ACC112 (cell line): ENCODE results near the gene DNAH17.

Source experiments
- H2AFZ ChIP-seq: fragments of 200-600 bp; sonication (generic); one replicate; pipeline ENCODE4 v1.6.0; 2017; ENCODE audit warnings: antibody characterized with exemption, low read length; ENCODE audit not compliant: unreplicated experiment
- H3K27ac ChIP-seq: fragments of 200-600 bp; sonication (generic); 2 replicates; pipeline ENCODE4 v1.5.1; 2014; ENCODE audit warnings: low read depth, mild to moderate bottlenecking, antibody characterized with exemption, low read length, moderate library complexity
- H3K27me3 ChIP-seq: fragments of 200-600 bp; sonication (generic); 2 replicates; pipeline ENCODE4 v1.6.1; 2014; ENCODE audit warnings: mild to moderate bottlenecking, antibody characterized with exemption, low read length, moderate library complexity, mixed read lengths; ENCODE audit not compliant: insufficient read depth
- H3K36me3 ChIP-seq: fragments of 200-600 bp; sonication (generic); 2 replicates; pipeline ENCODE4 v1.6.1; 2016; ENCODE audit warnings: mild to moderate bottlenecking, antibody characterized with exemption, low read length, moderate library complexity, mixed read lengths; ENCODE audit not compliant: insufficient read depth
- H3K4me1 ChIP-seq: fragments of 200-600 bp; sonication (generic); one replicate; pipeline ENCODE4 v1.6.1; 2016; ENCODE audit warnings: low read length, mixed read lengths; ENCODE audit not compliant: insufficient read depth, unreplicated experiment, control insufficient read depth
- H3K4me3 ChIP-seq: fragments of 200-600 bp; sonication (generic); 2 replicates; pipeline ENCODE4 v1.5.1; 2014; ENCODE audit warnings: mild to moderate bottlenecking, low read depth, low read length
- H3K79me2 ChIP-seq: fragments of 200-600 bp; sonication (generic); one replicate; pipeline ENCODE4 v1.6.0; 2016; ENCODE audit warnings: low read length; ENCODE audit not compliant: control insufficient read depth, unreplicated experiment, insufficient read depth

The DNAH17 gene

DNA sequence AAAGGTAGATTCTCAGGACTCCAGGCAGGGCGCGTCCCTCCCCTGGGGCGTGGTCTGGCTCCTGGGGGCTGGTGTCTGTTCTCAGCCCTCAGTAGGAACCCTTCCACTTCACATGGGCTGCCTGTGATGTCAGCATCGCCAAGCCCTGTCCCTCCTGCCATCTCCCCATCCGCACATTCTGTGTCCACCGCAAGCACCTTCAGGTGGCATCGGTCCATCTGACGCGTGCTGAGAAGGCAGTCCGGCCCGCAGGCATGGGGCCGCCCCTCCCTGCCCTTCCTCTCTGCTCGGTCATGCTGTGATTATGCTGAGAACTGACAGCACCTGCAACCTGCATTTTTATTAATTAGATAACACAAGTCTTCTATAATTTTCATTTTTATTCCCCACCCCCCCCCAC lies 12.7 kb upstream of the DNAH17 start:
- peaks cover 10% of the 10 kb centered on the region for H3K4me1 ChIP-seq
- no peak overlapping the region for H3K4me3 ChIP-seq
- no peak overlapping the region for H2AFZ ChIP-seq
- H3K79me2 ChIP-seq, result no peaks in the 10 kb centered on the region
- no peak overlapping the region for H3K27ac ChIP-seq
- no peaks in the 10 kb centered on the region; the same call in 1 of the 2 replicates for H3K27me3 ChIP-seq
- H3K36me3 ChIP-seq, result no peaks in the 10 kb centered on the region

DNA sequence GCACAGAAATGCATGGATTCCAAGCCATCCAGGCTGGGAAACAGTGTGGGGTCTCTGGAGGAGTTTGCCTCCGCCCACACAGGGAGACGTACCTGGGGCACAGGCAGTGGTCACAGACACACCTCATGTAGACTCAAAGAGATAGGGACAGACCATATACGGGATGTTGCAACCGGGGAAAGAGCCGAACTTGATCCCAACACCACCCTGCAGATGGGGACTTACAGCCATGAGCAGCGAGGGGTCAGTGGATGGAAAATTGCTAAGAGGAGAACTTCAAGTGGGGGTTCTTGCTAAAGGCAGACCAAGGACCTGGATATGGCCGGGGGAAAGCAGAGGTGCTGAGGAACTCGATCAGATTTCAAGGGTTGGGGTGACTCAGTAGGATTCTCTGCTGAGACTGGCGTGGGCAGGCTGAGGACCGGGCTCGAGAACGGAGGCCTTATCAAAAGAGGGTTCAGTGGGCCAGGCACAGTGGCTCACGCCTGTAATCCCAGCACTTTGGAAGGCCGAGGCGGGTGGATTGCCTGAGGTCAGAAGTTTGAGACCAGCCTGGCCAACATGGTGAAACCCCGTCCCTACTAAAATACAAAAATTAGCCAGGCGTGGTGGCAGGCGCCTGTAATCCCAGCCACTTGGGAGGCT lies 12.0 kb upstream of the DNAH17 start:
- H3K4me3 ChIP-seq, result no peak overlapping the region
- H3K27ac ChIP-seq, result no peak overlapping the region
- no peaks in the 10 kb centered on the region for H3K79me2 ChIP-seq
- H2AFZ ChIP-seq, result no peak overlapping the region
- no peaks in the 10 kb centered on the region; the same call in 1 of the 2 replicates for H3K27me3 ChIP-seq
- H3K36me3 ChIP-seq, result no peaks in the 10 kb centered on the region
- peaks cover 10% of the 10 kb centered on the region for H3K4me1 ChIP-seq

DNA sequence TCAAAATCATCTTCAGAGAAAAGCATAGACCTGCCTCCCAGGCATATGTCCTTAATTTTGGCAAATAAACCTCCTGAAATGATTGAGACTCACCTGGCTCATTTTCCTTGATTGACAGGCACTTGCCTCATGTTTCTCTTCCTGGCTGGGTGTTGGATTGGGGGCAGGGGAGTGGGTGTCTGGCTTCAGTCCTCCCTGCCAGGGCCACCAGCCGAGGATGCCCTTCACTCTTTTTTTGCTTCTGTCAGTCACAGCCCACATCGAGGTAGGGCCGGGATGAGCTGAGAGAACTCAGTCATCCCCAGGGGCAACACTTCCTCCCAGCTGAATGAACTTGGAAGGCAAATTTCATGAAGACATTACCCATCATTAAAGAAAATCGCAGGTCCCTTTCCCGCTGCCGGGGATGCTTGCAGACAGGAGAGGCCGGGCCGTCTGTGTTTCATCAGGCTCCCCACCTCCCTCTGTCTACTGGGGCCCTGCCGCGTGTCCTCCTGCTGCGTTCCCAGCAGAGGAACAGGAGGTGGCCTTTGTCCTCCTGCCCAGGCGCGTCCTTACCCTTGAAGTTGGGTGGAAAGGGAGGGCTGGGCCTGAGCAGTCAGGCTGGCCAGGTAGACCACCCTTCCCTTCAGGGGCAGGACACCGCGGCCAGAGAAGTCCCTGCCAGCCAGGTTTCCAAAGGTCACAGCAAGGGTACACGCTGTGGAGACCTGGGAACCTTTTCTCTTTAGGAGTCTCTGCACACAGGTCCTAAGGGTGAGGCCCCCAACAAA lies 11.2 kb upstream of the DNAH17 start:
- Histone ChIP-seq H3K36me3 (no peaks in the 10 kb centered on the region), H2AFZ (no peak overlapping the region), H3K4me3 (no peak overlapping the region), H3K27me3 (no peaks in the 10 kb centered on the region; the same call in 1 of the 2 replicates), H3K4me1 (peaks cover 10% of the 10 kb centered on the region), H3K27ac (no peak overlapping the region), H3K79me2 (no peaks in the 10 kb centered on the region)

DNA sequence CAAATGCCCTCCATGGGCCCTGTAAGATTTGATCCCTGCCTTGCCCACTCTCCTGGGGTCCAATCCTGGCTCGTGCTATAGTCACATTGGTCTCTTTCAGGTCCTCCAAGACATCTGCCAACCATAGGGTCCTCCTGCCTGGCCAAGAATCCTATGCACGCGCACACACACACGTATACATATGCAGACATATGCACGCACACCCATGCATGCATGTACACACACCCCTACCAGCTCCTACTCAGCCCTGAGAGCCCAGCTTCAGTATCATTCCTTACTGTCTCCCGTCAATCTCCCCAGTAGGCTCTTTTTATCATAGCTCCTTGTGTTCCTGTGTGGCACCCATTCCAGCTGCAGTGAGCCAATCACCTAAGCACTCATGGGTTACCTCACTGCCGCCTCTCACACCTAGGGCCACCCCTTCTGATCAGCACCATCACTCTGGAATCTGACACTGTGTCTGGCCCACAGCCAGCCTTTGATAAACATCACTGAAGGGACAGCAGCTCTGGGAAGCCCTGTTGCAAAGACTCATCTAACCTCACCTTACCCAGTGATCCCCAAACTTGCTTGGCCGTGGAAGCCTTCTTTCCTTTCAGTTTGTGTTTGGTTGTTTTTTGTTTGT lies 7.9 kb upstream of the DNAH17 start:
- Histone ChIP-seq H3K4me3 (no peak overlapping the region), H3K36me3 (no peaks in the 10 kb centered on the region), H3K27me3 (no peaks in the 10 kb centered on the region; the same call in 1 of the 2 replicates), H3K79me2 (no peaks in the 10 kb centered on the region), H3K27ac (no peak overlapping the region), H2AFZ (no peak overlapping the region), H3K4me1 (no peaks in the 10 kb centered on the region)

DNA sequence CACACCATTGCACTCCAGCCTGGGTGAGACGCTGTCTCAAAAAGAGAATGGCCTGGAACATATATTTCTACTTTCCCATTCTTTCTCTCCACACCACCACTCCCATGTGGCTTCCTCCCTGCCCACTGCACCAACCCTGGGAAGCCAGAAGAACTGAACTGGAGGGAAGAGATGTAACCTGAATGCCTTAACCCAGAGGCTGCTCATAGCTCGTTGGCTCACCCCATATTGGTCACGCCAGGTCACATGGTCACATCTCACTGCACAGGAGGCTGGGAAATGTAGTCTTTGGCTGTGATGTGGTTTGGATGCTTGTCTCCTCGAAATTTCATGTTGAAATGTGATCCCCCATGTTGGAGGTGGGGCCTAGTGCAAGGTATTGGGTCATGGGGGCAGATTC lies 5.9 kb upstream of the DNAH17 start:
- no peaks in the 10 kb centered on the region for H3K4me1 ChIP-seq
- no peaks in the 10 kb centered on the region; the same call in 1 of the 2 replicates for H3K27me3 ChIP-seq
- H2AFZ ChIP-seq, result no peak overlapping the region
- no peaks in the 10 kb centered on the region for H3K36me3 ChIP-seq
- H3K79me2 ChIP-seq, result no peaks in the 10 kb centered on the region
- no peak overlapping the region for H3K27ac ChIP-seq
- H3K4me3 ChIP-seq, result no peak overlapping the region

DNA sequence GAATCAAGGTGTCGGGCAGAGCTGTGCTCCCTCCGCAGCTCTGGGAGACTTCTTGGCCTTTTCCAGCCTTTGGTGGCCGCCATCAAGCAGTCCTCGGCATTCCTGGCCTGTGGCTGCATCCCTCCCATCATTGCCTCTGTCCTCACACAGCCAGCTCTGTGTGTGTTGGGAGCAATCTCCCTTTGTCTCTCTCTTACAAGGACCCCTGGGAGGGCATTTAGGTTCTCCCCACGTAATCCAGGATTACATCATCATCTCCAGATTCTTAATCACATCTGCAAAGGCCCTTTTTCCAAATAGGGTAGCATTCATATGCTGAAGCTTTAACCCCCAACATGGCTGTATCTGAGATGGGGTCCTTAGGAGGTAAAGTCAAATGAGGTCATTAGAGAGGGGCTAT lies 4.1 kb upstream of the DNAH17 start:
- no peaks in the 10 kb centered on the region; the same call in 1 of the 2 replicates for H3K27me3 ChIP-seq
- H3K79me2 ChIP-seq, result no peaks in the 10 kb centered on the region
- no peak overlapping the region for H3K27ac ChIP-seq
- H3K4me1 ChIP-seq, result no peaks in the 10 kb centered on the region
- H3K36me3 ChIP-seq, result no peaks in the 10 kb centered on the region
- no peak overlapping the region for H2AFZ ChIP-seq
- no peak overlapping the region for H3K4me3 ChIP-seq

DNA sequence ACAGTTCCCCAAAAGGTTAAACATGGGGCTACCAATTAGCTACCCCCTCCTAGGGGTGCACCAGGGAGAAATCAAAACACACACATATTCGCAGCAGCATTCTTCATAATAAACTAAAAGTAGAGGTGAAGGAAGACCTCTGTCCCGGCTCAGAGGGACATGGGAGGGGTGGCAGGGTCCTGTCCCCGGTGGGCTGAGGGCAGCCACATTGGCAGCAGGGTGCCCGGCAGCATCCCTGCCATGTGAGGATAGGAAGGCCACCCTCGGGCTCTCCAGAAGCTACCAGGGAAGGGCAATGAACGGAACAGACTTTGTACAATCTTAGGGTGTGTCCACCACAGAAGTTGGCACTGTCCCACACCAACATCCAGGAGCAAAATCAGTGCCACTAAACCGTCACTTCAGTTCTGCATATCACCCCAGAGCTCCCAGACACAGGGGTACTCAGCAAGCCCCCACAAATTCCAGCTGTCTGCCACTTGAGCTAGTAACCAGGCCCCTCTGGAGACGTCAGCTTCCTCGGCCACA lies 3.1 kb upstream of the DNAH17 start:
- Histone ChIP-seq H3K27ac (no peak overlapping the region), H3K4me3 (no peak overlapping the region), H2AFZ (no peak overlapping the region), H3K79me2 (no peaks in the 10 kb centered on the region), H3K27me3 (no peaks in the 10 kb centered on the region), H3K36me3 (no peaks in the 10 kb centered on the region), H3K4me1 (no peaks in the 10 kb centered on the region)

DNA sequence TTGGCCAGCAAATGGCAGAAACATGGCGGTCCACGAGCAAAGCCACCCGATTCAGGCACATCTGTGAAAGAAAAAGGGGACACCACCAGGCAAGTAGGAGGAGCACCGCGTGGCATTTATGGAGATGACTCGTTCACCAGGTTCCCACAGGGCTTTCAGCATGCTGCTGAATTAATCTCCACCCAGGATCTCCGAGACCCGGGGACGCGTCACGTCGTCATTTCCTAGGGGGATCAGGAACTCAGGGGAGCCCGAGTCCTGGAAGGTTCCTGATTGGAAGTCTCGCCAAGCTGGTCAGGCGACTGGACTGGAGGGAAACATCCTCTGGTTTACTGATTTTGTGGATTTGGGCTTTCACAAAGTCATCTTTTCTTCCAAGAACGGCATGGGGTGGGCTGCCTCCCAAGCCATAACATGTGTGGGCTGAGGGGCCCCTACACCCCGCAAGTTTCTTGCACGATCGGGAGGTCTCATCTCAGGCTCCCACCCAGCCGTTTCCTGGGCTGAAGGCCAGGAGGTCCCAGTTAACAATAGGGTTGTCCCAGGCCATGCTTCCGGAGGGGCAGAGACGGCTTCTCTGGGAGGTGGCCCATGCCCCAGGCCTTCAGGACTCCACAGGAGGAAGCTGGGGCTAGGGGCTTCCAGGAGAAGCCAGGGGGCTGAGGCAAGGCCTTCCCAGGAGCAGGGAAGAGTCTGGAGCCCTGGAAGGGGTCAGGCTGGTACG lies 645 bp downstream of the DNAH17 start:
- no peak overlapping the region for H3K4me3 ChIP-seq
- H3K79me2 ChIP-seq, result no peaks in the 10 kb centered on the region
- no peaks in the 10 kb centered on the region for H3K27me3 ChIP-seq
- H3K27ac ChIP-seq, result no peak overlapping the region
- H2AFZ ChIP-seq, result no peak overlapping the region
- no peaks in the 10 kb centered on the region for H3K36me3 ChIP-seq
- no peaks in the 10 kb centered on the region for H3K4me1 ChIP-seq

DNA sequence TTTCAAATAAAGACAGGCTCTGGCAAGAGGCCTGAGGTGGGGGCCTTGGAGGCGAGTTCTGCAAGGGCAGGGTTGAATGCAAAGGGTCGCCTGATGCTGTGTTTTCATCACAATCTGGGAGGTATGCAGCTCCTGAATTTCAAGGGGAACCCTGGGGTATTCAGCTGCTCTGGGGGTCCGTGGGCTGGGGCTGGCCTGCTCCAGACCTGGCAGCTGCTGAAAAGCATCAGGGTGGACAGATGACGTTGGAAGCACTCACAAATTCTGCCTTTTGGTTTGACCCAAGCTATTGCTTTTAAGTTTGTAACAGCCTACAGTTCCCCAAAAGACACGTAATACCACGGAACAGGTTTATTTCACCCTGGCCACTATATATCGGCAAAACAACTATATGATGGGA lies 1.3 kb downstream of the DNAH17 start:
- H3K4me1 ChIP-seq, result no peaks in the 10 kb centered on the region
- no peak overlapping the region for H3K27ac ChIP-seq
- H3K27me3 ChIP-seq, result no peaks in the 10 kb centered on the region
- H3K36me3 ChIP-seq, result no peaks in the 10 kb centered on the region
- H3K4me3 ChIP-seq, result no peak overlapping the region
- H2AFZ ChIP-seq, result no peak overlapping the region
- no peaks in the 10 kb centered on the region for H3K79me2 ChIP-seq

DNA sequence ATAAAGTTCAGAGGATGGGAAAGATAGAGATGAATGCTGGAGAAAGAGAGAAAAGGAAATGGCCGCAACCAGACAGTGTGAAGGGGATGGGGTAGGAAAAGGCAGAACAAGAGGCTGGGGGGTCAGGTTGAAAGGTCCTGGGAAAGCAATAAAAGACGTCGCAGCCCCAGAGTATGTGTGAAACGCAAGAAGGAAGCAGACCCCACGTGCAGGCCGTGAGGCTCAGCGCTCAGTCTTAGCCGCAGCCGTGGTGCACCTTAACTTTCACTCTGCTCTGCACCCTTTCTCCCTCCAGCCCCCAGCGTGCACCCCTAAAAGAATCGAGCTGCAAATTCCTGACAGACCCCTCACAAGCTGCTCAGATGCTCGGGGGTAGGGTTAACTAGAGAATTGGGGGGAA lies 1.9 kb downstream of the DNAH17 start:
- no peaks in the 10 kb centered on the region for H3K79me2 ChIP-seq

More for the DNA sequence above, 1.9 kb downstream of the DNAH17 start:
- no peak overlapping the region for H2AFZ ChIP-seq
- H3K4me1 ChIP-seq, result no peaks in the 10 kb centered on the region
- no peaks in the 10 kb centered on the region for H3K27me3 ChIP-seq
- no peak overlapping the region for H3K4me3 ChIP-seq
- no peaks in the 10 kb centered on the region for H3K36me3 ChIP-seq
- H3K27ac ChIP-seq, result no peak overlapping the region
